ENCODE results near the gene ANO1.

The ANO1 gene

DNA sequence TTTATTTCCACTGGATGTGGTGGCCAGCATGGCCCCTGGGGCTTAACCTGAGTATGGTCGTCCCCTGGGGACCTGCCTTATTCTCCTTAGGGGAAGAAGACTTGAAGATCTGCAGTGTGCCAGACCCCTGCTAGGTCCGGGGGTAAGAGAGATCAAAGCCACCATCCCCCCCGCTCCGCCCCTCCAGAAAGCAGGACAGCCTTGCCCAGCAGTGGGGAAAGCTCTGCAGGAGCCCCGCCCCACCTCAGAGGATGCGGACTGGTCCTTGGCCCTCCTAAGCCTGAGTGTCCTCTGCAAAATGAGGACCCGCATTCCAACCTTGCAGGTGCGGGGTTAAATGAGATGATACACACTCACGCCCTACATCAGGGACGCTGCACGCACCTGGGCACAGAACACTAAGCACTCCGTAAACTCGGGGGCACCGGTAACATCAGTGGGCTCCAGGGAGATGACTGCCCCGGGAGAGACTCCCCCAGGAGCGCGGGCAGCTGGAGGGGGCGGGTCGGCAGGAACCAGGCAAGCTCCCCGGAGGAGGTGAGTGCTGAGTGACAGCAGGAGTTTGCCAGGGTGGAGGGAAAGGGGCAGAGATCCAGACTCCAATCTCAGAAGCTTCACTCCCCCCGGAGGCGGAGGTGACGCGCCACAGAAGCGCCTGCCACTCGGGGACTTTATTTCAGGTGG is 564 bp upstream of the ANO1 start:
- TF ChIP-seq, protein P1, sequence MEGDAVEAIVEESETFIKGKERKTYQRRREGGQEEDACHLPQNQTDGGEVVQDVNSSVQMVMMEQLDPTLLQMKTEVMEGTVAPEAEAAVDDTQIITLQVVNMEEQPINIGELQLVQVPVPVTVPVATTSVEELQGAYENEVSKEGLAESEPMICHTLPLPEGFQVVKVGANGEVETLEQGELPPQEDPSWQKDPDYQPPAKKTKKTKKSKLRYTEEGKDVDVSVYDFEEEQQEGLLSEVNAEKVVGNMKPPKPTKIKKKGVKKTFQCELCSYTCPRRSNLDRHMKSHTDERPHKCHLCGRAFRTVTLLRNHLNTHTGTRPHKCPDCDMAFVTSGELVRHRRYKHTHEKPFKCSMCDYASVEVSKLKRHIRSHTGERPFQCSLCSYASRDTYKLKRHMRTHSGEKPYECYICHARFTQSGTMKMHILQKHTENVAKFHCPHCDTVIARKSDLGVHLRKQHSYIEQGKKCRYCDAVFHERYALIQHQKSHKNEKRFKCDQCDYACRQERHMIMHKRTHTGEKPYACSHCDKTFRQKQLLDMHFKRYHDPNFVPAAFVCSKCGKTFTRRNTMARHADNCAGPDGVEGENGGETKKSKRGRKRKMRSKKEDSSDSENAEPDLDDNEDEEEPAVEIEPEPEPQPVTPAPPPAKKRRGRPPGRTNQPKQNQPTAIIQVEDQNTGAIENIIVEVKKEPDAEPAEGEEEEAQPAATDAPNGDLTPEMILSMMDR (IDR thresholded peaks at IDR 0.05; ENCODE audit: control insufficient read depth, extremely low read depth, insufficient read depth) = no peak
- H3K4me3 ChIP-seq (ENCODE audit: low read depth, low read length) = no peak overlapping the region
- DNase-seq (ENCODE audit: low read depth) = no peak

DNA sequence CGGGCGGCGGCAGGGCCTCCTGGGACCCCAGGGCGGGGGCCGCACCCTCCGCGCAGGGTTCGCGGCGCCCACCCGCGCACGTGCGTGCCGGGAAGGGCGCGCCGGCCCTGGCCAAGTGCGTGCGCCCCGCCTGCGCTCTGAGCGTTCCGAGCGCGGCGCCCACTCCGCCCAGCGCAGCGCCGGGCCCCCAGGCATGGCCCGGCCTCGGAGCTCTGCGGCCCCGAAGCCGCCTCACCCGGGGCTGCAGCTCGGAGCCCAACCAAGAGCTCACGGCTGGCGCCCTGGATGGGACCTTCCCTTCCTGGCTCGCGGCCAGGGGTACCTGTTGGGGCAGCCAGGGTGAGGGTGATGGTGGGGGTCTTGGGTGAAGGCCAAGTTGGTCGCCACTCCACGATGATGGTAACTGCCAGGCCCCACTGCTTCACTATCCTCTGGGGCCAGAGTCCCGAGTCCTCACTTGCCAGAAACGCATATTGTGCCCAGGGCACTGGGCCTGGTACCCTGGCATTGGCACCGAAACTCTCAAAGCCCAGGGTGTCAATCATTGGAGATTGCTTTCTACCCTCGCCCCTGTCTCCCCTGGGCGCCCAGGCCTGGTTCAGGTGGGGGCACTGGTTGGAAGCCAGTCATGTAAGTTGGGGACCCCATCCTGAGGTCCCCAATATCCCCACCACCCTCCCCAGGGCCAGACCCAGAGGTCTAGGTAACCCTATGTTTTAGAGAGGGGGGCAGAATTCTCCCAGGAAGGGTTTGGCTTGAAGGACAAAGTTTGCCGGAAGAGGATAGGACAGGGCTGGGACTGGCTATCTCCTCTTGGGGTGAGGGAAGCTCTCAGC is 882 bp downstream of the ANO1 start:
- H3K4me3 ChIP-seq (ENCODE audit: low read depth, low read length) = no peak overlapping the region
- TF ChIP-seq, protein P1 (IDR thresholded peaks at IDR 0.05; ENCODE audit: control insufficient read depth, extremely low read depth, insufficient read depth) = no peak
- DNase-seq (ENCODE audit: low read depth) = no peak

DNA sequence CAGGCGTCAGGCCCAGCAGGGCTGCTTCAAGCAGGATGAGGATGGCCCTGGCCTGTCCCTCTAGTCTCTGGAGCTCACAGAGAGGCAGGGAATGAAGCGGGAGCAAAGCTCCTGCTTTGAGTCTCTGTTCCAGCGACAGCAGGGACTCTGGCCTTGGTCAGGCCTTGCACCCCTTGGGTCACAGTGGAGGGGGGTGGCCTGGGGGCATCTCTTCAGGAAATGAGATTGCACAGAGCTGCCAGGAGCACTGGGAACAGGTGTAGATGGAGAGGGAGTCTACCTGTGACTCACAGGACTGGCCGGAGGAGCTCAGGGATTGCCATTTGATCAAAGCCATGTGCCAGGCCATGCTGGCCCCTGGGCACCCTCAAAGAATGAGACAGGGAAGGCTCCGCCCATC is 1.6 kb downstream of the ANO1 start:
- DNase-seq (ENCODE audit: low read depth) = no peak
- TF ChIP-seq, protein P1 (IDR thresholded peaks at IDR 0.05; ENCODE audit: control insufficient read depth, extremely low read depth, insufficient read depth) = no peak
- no peak overlapping the region for H3K4me3 ChIP-seq (ENCODE audit: low read depth, low read length)

DNA sequence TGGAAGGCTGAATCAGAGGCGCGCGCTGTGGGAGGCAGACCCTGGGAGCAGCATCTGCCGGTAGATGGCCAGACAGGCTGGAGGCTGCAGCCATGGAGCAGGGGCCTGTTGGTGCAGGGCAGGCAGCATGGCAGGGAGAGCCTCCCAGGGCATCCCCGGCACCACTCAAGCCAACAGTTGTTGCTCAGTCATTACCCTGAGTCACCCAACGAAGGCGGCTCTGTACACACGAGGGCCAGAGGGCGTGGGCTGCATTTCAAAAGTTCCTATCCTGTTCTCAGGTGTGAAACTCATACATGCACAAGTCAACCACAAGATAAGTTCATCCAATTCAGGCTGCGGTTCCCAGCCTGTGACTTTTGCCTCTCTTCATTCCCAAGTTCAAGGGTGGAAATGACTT is 2.6 kb downstream of the ANO1 start:
- no peak for DNase-seq (ENCODE audit: low read depth)
- H3K4me3 ChIP-seq (ENCODE audit: low read depth, low read length) = no peak overlapping the region
- TF ChIP-seq, protein P1 (IDR thresholded peaks at IDR 0.05; ENCODE audit: control insufficient read depth, extremely low read depth, insufficient read depth) = no peak

DNA sequence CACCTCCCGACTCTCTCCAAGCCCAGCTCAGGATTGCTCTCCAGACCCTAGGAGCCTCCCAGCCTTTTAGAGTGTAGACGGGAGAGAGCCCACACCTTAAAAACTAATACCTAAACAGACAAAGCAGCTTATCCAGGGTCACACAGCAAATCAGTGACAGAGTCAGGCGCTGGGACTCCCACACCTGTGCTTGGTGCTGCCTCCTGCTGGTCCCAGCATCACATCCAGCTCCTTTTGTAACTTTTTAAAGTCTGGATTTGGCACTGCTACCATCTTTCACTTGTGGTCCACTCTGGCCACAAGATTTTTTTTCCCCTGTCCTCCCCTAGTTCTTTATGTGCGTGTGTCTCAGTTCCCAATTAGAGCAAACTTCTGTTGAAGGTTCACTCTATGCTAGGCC is 4.7 kb downstream of the ANO1 start:
- no peak overlapping the region for H3K4me3 ChIP-seq (ENCODE audit: low read depth, low read length)
- DNase-seq (ENCODE audit: low read depth) = no peak
- TF ChIP-seq, protein P1 (IDR thresholded peaks at IDR 0.05; ENCODE audit: control insufficient read depth, extremely low read depth, insufficient read depth) = peak; percentile 39

DNA sequence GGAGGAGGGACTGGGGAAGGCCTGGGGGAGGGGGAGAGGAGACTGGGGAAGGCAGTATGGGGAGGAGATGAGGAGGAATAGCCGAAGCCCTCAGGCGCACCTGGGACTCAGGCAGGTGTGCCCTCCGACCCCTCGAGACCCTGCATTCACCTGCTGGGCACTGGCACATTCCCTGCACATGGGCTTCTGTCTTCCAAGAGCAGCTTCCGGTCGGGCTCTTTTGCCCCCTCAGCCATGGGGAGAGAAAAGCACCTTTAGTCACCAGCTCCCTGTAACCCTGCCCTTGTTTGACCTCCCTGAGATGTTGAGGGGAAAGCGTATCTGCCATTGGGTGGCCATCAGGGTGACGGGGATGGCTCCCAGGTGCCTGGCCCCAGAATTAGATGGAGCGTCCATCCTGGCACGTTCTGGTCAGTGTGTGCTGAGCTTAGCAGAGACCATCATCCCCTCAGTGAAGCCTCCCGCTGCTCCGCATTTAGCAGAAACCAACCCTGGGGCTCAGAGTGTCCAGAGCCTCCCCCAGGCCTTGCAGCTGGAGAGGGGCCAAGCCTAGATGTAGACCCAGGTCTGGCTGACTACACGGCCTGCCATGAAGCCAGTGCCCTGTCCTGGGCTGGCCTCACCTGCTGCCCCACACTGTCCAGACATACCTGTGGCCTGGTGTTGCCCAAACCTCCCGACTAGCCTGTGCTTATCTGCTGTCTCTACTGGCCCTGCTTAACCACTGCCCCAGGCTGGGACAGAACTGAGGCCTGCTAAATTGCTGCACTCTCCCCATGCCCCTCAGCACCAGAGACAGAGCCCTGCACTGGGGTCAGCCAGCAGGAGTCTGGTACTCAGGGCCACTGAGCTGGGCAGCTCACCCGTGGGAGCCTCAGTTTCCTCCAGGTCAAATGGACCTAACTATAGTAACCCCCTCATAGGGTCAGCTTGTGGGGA is 6.2 kb downstream of the ANO1 start:
- TF ChIP-seq, protein P1 (IDR thresholded peaks at IDR 0.05; ENCODE audit: control insufficient read depth, extremely low read depth, insufficient read depth) = no peak
- H3K4me3 ChIP-seq (ENCODE audit: low read depth, low read length) = no peak overlapping the region
- no peak for DNase-seq (ENCODE audit: low read depth)

Measured in LNCaP clone FGC (cell line).